Thyroid gland (tissue), 4 donors: ENCODE data around the gene RNF214. TPM values are rescaled to one million over a fixed set of nuclear protein-coding genes. Genes with fewer than 3 reads are reported as not detected.

ENCODE experiments used
- DNase-seq, 2 donors: peaks; one replicate each; pipeline ENCODE4 v3.0.0-alpha.2; 2019
- H3K27ac ChIP-seq, 3 donors: fragments of 200-600 bp; sonication (generic); 1 replicate in 2 of 3; 2 replicates in 1 of 3; pipeline ENCODE4 v1.5.1; 2016 to 2019; ENCODE audit warnings: mild to moderate bottlenecking in 1 of 3, moderate library complexity in 1 of 3
- H3K27me3 ChIP-seq: fragments of 200-600 bp; sonication (generic); one replicate; pipeline ENCODE4 v1.5.1; 2019
- H3K36me3 ChIP-seq, 2 donors: fragments of 200-600 bp; sonication (generic); one replicate each; pipeline ENCODE4 v1.5.1; 2016 to 2019
- H3K4me1 ChIP-seq, 2 donors: fragments of 200-600 bp; sonication (generic); one replicate each; pipeline ENCODE4 v1.5.1; 2017 to 2019
- H3K4me3 ChIP-seq, 3 donors: fragments of 200-600 bp; sonication (generic); replicated peaks in 1 of 3; 1 replicate in 2 of 3; 2 replicates in 1 of 3; pipeline ENCODE4 v1.5.1; 2016; ENCODE audit warnings: mild to moderate bottlenecking in 1 of 3
- H3K9me3 ChIP-seq: fragments of 200-600 bp; sonication (generic); one replicate; pipeline ENCODE4 v1.5.1; 2017
- POLR2A ChIP-seq, 2 donors: fragments of 450-650 bp; IDR thresholded peaks; one replicate each; pipeline ENCODE4 v1.6.1; 2017; ENCODE audit warnings: antibody characterized with exemption in 2 of 2, mild to moderate bottlenecking in 2 of 2, moderate library complexity in 1 of 2
- WGBS, 2 donors: methylation state at CpG; one replicate each; pipeline ENCODE4 v1.1.5; 2017; 5-methylcytosine and 5-hydroxymethylcytosine counted together
- intact Hi-C: fragments of 100-400 bp; cut with DNase I; formaldehyde crosslinking; loops from one replicate; pipeline ENCODE4 v1.15.1; 2023
- total RNA-seq, 4 donors: library from RNA; depleted of rRNA; stranded (reverse); fragments of >200 nt; gene quantifications; one replicate each; pipeline ENCODE4 v1.2.3, GENCODE V29; 2016
- TF ChIP-seq, protein P1 (sequence below), 6 experiments: fragments of 200-600 bp in 3 of 6; fragments of 450-650 bp in 3 of 6; sonication (generic) in 3 of 6; IDR thresholded peaks; one replicate each; pipeline ENCODE4 v1.5.1; 2016 to 2019; ENCODE audit warnings: antibody characterized with exemption in 6 of 6, mild to moderate bottlenecking in 2 of 6, inconsistent platforms in 1 of 6, moderate library complexity in 1 of 6

The RNF214 gene
- total RNA-seq, 4 donors from 2014 or later = 17.4 to 22.8 (median 20.0) TPM

DNA sequence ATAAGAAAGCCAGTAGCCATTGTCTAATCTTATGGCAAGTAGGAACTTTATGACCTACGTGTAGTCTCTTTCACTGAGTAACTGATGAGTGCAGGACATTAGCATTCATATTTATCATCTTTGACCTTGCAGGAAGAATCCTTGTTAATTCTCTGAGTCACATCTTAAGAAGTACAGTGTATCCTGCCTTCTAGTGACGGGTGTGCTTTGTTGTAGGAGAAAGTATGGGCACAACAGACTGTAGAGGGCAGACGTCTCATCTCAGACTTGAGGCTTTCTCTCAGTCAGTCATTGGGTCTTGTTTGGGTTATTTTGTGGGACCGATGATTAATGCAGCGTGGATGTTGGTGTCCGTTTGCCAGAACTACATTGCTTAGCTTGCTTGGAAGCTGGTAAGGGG, 6.8 kb downstream of the RNF214 start:
- no peak for DNase-seq
- no peak overlapping the region for H3K4me3 ChIP-seq
- 88 to 89% methylated on average over 6 of the region's 6 CpGs for WGBS, 2 donors
- peaks cover 17 to 22% of the 10 kb centered on the region in 2 donors for H3K36me3 ChIP-seq
- H3K9me3 ChIP-seq = no peaks in the 10 kb centered on the region
- H3K27me3 ChIP-seq = no peaks in the 10 kb centered on the region
- no peak for TF ChIP-seq POLR2A (IDR thresholded peaks at IDR 0.05)
- TF ChIP-seq, protein P1, sequence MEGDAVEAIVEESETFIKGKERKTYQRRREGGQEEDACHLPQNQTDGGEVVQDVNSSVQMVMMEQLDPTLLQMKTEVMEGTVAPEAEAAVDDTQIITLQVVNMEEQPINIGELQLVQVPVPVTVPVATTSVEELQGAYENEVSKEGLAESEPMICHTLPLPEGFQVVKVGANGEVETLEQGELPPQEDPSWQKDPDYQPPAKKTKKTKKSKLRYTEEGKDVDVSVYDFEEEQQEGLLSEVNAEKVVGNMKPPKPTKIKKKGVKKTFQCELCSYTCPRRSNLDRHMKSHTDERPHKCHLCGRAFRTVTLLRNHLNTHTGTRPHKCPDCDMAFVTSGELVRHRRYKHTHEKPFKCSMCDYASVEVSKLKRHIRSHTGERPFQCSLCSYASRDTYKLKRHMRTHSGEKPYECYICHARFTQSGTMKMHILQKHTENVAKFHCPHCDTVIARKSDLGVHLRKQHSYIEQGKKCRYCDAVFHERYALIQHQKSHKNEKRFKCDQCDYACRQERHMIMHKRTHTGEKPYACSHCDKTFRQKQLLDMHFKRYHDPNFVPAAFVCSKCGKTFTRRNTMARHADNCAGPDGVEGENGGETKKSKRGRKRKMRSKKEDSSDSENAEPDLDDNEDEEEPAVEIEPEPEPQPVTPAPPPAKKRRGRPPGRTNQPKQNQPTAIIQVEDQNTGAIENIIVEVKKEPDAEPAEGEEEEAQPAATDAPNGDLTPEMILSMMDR (IDR thresholded peaks at IDR 0.05) = no peak
- H3K27ac ChIP-seq = no peak overlapping the region
- intact Hi-C loops = no loop called here
- no peaks in the 10 kb centered on the region for H3K4me1 ChIP-seq

DNA sequence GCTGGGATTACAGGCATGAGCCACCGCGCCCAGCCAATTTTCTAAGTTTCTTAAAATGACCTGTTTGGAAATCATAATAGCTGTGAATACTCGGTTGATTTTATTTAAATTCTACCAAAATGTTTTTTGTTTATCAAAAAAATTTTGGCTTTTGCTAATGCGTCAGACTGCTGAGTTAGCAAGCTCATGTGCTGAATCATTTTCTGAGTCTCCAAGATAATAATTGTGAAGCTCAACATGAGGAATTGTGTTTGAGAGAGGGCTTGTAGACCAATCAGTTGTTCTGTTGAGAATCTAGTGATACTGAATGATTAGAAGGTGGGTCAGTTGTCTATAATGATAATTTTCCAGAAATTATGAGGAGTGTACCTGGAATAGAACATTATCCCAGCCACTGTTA, 15.9 kb downstream of the RNF214 start:
- no peak for DNase-seq
- Histone ChIP-seq H3K36me3 (peaks cover 18 to 34% of the 10 kb centered on the region in 2 donors), H3K27me3 (no peaks in the 10 kb centered on the region), H3K9me3 (no peaks in the 10 kb centered on the region), H3K27ac (no peak overlapping the region), H3K4me1 (no peaks in the 10 kb centered on the region), H3K4me3 (no peak overlapping the region)
- intact Hi-C loops = no loop called here
- no peak for TF ChIP-seq POLR2A (IDR thresholded peaks at IDR 0.05)
- TF ChIP-seq, protein P1 (IDR thresholded peaks at IDR 0.05) = no peak
- 95 to 97% methylated on average over 4 of the region's 4 CpGs for WGBS, 2 donors

DNA sequence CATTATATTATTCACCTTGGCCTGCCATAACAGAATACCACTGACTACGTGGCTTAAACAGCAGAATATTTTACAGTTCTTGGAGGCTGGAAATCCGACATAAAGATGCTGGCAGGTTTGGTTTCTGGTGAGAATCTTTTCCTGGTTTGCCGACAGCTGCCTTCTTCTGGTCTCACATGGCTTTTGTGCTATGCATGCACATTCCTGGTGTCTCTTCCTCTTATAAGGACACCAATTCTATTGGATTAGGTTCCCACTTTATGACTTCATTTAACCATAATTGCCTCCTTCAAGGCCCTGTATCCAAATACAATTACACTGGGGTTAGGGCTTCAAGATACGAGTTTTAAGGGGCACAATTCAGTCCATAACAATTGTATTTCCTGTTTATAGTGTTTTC, 17.1 kb downstream of the RNF214 start:
- DNase-seq = no peak
- no peak for TF ChIP-seq POLR2A (IDR thresholded peaks at IDR 0.05)
- TF ChIP-seq, protein P1 (IDR thresholded peaks at IDR 0.05) = no peak
- no peak overlapping the region for H3K4me3 ChIP-seq
- 90 to 95% methylated on average over 4 of the region's 4 CpGs for WGBS, 2 donors
- H3K36me3 ChIP-seq = peaks cover 10 to 34% of the 10 kb centered on the region in 2 donors
- H3K9me3 ChIP-seq = no peaks in the 10 kb centered on the region
- no peaks in the 10 kb centered on the region for H3K27me3 ChIP-seq
- no peak overlapping the region for H3K27ac ChIP-seq
- no peaks in the 10 kb centered on the region for H3K4me1 ChIP-seq
- intact Hi-C loops = no loop called here

GRCh38 chr11:117251506-117251905, 19.0 kb downstream of the RNF214 start:
- no peaks in the 10 kb centered on the region for H3K9me3 ChIP-seq
- H3K27me3 ChIP-seq = no peaks in the 10 kb centered on the region
- TF ChIP-seq, protein P1 (IDR thresholded peaks at IDR 0.05) = no peak
- no peak for TF ChIP-seq POLR2A (IDR thresholded peaks at IDR 0.05)
- no peak overlapping the region for H3K4me3 ChIP-seq
- no peak overlapping the region for H3K27ac ChIP-seq
- intact Hi-C loops = no loop called here
- DNase-seq = no peak
- H3K36me3 ChIP-seq = peaks cover 5 to 15% of the 10 kb centered on the region in 2 donors
- peaks cover 0 to 10% of the 10 kb centered on the region in 2 donors for H3K4me1 ChIP-seq
- WGBS, 2 donors = 93 to 97% methylated on average over 9 to 10 of the region's 10 CpGs

GRCh38 chr11:117255966-117256365, 23.5 kb downstream of the RNF214 start:
- Histone ChIP-seq H3K4me3 (no peak overlapping the region), H3K27me3 (no peaks in the 10 kb centered on the region), H3K9me3 (no peaks in the 10 kb centered on the region), H3K27ac (no peak overlapping the region), H3K36me3 (peaks cover 0 to 3% of the 10 kb centered on the region in 2 donors), H3K4me1 (peaks cover 0 to 10% of the 10 kb centered on the region in 2 donors)
- DNase-seq = no peak
- TF ChIP-seq, protein P1 (IDR thresholded peaks at IDR 0.05) = no peak
- TF ChIP-seq POLR2A (IDR thresholded peaks at IDR 0.05) = no peak
- intact Hi-C loops = no loop called here
- WGBS, 2 donors = 52 to 69% methylated on average over 3 of the region's 3 CpGs
